ENCODE measurements around the gene GEMIN4.

- no peak for TF ChIP-seq CTCF (IDR thresholded peaks at IDR 0.05 in 2 of 3, conservative IDR thresholded peaks at IDR 0.05 in 1 of 3; ENCODE audit: control insufficient read depth in 2 of 3, extremely low read depth in 1 of 3, insufficient read depth in 1 of 3, low read depth in 3 of 3, low read length in 3 of 3)
- no peak for TF ChIP-seq ZZZ3 (IDR thresholded peaks at IDR 0.05; ENCODE audit: control insufficient read depth, insufficient read length, low read depth)
- TF ChIP-seq NFIC (IDR thresholded peaks at IDR 0.05; ENCODE audit: low read depth, low read length): no peak
Observed at GRCh38 chr17:795276-795675, 43.2 kb upstream of the GEMIN4 start.
